SKM-1 (cell line): Measurements from ENCODE around the gene RASA3.
"Not testable (repeated sequence)": the region's sequence is repeated elsewhere in the genome, so short reads cannot be mapped to it uniquely, and the experiment has no call there.

Experiments used
- DNase-seq: peaks from one replicate; lab custom pipeline; 2025; ENCODE audit not compliant: unreplicated experiment; lab: John Stamatoyannopoulos, UW

Gene RASA3

GRCh38 chr13:114142640-114143490, 10.4 kb upstream of the RASA3 start:
- DNase-seq: peak; percentile 39

GRCh38 chr13:114142137-114142550, 9.7 kb upstream of the RASA3 start:
- DNase-seq: no peak

- no peak for DNase-seq
Observed at GRCh38 chr13:114141261-114141996, 9.0 kb upstream of the RASA3 start.

- DNase-seq: no peak
Observed at GRCh38 chr13:114140906-114141250, 8.5 kb upstream of the RASA3 start.

- DNase-seq: no peak
Observed at GRCh38 chr13:114140131-114140905, 7.9 kb upstream of the RASA3 start.

- no peak for DNase-seq
Observed at GRCh38 chr13:114136576-114136975, 4.2 kb upstream of the RASA3 start.

- no peak for DNase-seq
Observed at GRCh38 chr13:114135731-114136171, 3.3 kb upstream of the RASA3 start.

GRCh38 chr13:114134944-114135610, 2.7 kb upstream of the RASA3 start:
- no peak for DNase-seq

GRCh38 chr13:114134111-114134943, 1.9 kb upstream of the RASA3 start:
- no peak for DNase-seq

- DNase-seq: not testable (repeated sequence)
Observed at GRCh38 chr13:114133552-114133951, 1.1 kb upstream of the RASA3 start.

- DNase-seq: not testable (repeated sequence)
Observed at GRCh38 chr13:114133126-114133525, 703 bp upstream of the RASA3 start.

- no peak for DNase-seq
Observed at GRCh38 chr13:114131583-114132418, 622 bp downstream of the RASA3 start.

GRCh38 chr13:114130837-114131582, 1.4 kb downstream of the RASA3 start:
- DNase-seq: peak; percentile 43

- DNase-seq: no peak
Observed at GRCh38 chr13:114130131-114130836, 2.1 kb downstream of the RASA3 start.

GRCh38 chr13:114129649-114130062, 2.8 kb downstream of the RASA3 start:
- DNase-seq: peak; percentile 63

GRCh38 chr13:114128624-114129522, 3.5 kb downstream of the RASA3 start:
- peak; percentile 93 for DNase-seq

- no peak for DNase-seq
Observed at GRCh38 chr13:114128348-114128623, 4.1 kb downstream of the RASA3 start.
